Jurkat, Clone E6-1 (cell line): ENCODE data around the gene ZNF546.
A peak's percentile ranks its signal among the peaks of the same experiment; 100 is the strongest.

Experiments
- DNase-seq: peaks from one replicate; pipeline ENCODE4 v3.0.0-alpha.2; 2011; ENCODE audit warnings: low read depth, low spot score
- H3K4me3 ChIP-seq: 2 replicates; pipeline ENCODE4 v1.5.1; 2011; ENCODE audit warnings: mild to moderate bottlenecking, low read length, control low read depth, moderate library complexity

ZNF546 gene

DNA sequence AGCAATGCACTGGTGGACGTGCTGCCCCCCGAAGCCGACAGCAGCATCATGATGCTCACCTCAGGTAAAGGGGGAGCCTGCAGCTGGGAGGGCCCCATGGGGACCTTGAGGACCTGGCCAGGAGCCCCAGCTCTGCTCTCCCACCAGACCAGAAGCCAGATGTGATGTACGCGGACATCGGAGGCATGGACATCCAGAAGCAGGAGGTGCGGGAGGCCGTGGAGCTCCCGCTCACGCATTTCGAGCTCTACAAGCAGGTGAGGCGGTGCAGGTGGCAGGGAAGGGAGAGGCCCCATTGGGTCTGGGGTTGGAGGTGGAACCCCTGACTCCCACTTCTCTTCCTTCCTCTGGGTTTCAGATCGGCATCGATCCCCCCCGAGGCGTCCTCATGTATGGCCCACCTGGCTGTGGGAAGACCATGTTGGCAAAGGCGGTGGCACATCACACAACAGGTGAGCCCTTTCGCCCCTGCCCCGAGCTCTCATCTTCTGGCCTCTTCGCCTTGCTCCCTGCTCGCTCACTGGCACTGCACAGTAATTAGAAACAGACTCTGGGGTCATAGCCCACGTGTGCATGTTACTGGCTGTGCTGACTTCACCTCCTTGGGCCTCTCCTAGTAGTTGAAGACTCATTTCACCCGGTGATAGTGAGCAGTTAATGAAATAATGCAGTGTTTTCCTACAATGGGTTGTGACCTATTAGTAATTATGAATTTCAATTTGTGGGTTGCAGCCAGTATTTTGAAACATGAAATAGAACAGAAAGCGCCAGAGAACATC, 22.3 kb upstream of the ZNF546 start:
- H3K4me3 ChIP-seq: no peak overlapping the region
- no peak for DNase-seq

- no peak overlapping the region for H3K4me3 ChIP-seq
- no peak for DNase-seq
Observed at GRCh38 chr19:39982883-39983282, 14.0 kb upstream of the ZNF546 start.

GRCh38 chr19:39983695-39984300, 13.1 kb upstream of the ZNF546 start:
- no peak for DNase-seq
- no peak overlapping the region for H3K4me3 ChIP-seq

GRCh38 chr19:39986643-39987042, 10.2 kb upstream of the ZNF546 start:
- no peak for DNase-seq
- no peak overlapping the region for H3K4me3 ChIP-seq

DNA sequence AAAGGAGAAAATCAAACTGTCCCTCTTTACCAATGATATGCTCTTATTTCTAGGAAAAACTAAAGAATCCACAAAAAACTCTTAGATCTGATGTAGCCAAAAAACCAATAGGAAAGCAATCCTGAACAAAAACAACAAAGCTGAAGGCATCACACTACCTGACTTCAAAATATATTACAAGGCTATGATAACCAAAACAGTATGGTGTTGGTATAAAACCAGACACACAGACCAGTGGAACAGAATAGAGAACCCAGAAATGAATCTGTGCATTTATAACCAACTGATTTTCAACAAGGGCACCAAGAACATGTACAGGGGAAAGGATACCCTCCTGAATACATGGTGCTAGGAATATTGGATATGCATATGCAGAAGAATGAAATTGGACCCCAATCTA, 9.7 kb upstream of the ZNF546 start:
- DNase-seq: no peak
- H3K4me3 ChIP-seq: no peak overlapping the region

DNA sequence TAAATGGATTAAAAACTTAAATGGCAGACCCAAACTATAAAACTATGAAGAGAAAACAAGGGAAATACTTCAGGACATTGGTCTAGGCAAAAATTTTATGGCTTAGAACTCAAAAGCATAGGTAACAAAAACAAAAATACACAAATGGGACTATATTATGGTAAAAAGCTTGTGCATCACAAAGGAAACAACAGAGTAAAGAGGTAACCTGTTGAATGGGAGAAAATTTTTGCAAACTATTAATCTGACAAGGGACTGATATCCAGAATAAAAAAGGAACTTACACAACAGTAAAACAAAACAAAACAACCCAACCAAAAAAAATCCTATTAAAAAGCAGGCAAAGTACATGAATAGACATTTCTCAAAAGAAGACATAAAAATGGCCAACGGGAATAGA, 9.3 kb upstream of the ZNF546 start:
- H3K4me3 ChIP-seq: no peak overlapping the region
- no peak for DNase-seq

DNA sequence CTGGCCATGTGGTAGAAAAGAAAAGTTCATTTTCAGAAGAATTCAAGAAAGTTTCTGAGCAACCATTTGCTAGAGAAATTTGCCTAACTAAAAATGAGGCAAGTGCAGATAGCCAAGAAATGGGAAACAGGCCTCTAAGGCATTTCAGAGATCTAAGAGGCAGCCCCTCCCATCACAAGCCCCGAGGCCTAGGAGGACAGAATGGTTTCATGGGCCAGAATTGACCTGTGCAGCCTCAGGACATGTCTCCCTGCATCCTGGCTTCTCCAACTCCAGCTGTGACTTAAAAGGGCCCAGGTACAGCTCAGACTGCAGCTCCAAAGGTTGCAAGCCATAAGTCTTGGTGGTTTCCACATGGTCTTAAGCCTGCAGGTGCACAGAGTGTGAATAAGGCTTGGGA, 3.3 kb upstream of the ZNF546 start:
- no peak for DNase-seq
- no peak overlapping the region for H3K4me3 ChIP-seq

DNA sequence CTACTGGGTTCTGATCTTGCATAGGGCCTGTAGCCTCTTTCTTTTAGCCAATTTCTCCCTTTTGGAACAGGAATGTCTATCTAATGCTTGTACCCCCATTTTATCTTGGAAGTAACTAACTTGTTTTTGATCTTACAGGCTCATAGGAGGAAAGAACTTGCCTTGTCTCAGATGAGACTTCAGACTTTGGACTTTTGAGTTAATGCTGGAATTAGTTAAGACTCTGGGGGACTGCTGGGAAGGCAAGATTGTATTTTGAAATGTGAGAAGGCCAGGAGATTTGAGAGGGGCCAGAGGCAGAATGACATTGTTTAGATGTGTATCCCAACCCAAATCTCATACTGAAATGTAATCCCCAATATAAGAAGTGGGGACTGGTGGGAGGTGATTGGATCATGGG, 2.5 kb upstream of the ZNF546 start:
- no peak for DNase-seq

DNA sequence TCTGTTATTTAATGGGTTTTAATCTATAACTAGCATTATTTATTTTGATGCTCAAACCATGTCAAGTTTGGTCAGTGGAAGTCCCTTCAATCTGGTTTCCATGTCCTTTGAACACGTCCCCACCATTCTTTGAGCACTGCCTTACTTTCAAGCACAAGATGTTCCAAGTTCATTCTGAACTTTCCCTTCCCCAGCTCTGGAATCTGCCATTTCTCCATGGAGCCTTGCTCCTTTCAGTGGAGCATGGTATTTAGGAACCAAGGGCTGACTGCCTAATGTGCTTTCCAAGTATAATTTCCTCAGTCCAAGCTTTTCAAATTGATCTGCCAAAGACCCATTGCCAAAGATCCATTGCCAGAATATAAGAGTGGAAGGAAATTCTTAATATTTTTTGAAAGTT, 1.1 kb upstream of the ZNF546 start:
- peak overlapping the region; percentile 96 for H3K4me3 ChIP-seq
- no peak for DNase-seq

More for the DNA sequence above, 2.5 kb upstream of the ZNF546 start:
- H3K4me3 ChIP-seq: no peak overlapping the region

- peak; percentile 22 for DNase-seq
- peak overlapping the region; percentile 96 for H3K4me3 ChIP-seq
Observed at GRCh38 chr19:39996218-39996810, 546 bp upstream of the ZNF546 start.

DNA sequence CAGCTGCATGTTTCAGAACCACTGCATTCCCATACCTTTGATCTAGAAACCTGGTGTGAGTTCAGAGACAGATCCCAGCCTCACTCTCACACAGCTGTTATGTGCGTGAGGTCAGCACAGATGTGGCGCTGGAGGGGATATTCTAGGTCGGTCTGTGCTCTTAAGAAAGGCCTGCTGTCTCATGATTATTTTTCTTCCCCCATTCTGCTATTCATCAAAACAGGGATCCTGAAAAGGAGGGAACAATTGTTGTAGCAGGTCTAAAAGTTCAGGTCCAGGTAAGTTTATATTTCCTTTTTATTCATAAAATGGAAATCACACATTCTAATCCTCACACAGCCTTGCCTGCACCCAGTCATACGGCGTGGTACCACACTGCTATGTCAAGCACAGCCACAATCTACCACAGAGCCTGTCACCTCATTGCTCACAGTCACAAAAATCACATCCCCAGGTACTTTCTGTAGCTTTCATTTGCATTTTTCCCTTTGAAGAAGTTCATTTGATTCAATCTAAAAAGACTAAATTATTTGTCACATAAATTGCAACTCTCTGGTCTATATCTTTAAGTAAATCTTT, 867 bp downstream of the ZNF546 start:
- DNase-seq: no peak
- H3K4me3 ChIP-seq: peak overlapping the region; percentile 96

DNA sequence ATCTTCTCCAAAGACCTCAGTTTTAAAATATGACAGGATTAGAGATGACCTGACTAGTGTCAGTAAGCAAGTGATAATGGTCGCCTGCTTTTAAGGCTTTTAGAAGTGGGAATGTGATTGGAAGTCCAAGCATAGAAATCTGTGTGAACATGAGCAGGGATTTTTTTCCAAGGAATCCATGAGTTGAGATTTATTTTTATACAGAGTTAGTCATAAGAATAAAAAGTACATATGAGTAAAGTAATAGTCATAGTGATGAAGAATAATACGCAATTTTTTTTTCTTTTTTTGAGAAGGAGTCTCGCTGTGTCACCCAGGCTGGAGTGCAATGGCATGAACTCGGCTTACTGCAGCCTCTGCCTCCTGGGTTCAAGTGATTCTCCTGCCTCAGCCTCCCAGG, 1.6 kb downstream of the ZNF546 start:
- H3K4me3 ChIP-seq: no peak overlapping the region
- no peak for DNase-seq

DNA sequence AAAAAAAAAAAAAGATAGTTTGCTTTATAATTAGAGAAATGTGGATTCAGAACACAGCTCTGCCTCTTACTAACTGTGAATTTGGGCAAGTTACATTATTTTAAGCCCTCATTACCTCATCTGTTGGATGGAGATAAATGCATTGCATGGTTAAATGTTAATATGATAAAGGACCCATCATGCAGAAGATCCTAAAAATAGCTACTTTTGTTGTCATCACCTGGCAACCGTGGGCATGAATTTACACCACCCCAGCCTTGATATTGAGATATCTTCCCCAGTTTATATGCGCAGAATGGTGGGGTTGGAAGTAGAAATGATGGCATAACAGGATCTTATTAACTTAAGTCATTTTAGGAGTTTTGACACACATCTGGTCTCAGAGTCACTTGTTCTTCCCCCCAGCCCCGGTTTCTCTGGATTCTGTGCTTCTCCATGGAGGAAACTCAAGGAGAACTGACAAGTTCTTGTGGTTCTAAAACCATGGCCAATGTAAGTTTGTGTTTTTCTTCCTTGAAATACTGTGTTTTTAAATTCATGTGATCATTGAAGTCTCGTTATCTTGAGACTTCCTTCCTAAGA, 8.9 kb downstream of the ZNF546 start:
- DNase-seq: no peak
- H3K4me3 ChIP-seq: no peak overlapping the region

GRCh38 chr19:40006273-40006691, 9.4 kb downstream of the ZNF546 start:
- no peak overlapping the region for H3K4me3 ChIP-seq
- DNase-seq: no peak

DNA sequence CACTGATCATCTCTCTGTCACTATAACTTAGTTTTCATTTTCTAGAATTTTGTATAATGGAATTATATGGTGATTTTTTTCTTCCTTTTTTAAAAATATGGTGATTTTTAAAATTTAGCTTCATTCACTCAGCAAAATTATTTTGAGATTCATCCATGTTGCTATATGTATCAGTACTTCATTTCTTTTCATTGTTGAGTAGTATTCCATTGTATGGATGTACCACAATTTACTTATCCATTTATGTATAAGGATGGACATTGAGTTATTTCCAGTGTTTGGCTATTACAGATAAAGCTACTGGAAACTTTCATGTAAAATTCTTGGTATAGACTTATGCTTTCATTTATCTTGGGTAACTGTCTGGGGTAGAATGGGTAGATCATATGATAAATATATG, 12.8 kb downstream of the ZNF546 start:
- DNase-seq: no peak
- H3K4me3 ChIP-seq: no peak overlapping the region

GRCh38 chr19:40013991-40014390, 17.1 kb downstream of the ZNF546 start:
- no peak overlapping the region for H3K4me3 ChIP-seq
- DNase-seq: no peak

DNA sequence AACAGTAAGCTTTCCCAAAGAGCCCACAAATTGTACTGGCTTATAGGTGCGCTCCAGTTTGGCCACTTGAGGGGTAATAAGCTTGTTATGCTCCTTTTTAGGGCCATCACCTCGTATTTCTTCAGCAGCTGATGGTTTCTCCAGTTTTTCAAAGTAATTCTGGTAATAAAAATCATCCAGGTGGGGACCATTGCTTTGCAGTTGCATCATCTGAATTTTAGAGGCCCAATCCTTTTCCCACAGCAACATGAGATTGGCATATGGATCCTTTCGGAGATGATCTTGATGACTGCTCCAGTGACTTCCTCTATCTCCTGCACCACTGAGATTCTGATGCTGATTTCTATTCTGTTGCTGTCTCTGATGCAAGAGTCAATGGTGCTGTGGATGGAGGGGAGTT, 27.1 kb downstream of the ZNF546 start:
- no peak overlapping the region for H3K4me3 ChIP-seq
- DNase-seq: no peak

DNA sequence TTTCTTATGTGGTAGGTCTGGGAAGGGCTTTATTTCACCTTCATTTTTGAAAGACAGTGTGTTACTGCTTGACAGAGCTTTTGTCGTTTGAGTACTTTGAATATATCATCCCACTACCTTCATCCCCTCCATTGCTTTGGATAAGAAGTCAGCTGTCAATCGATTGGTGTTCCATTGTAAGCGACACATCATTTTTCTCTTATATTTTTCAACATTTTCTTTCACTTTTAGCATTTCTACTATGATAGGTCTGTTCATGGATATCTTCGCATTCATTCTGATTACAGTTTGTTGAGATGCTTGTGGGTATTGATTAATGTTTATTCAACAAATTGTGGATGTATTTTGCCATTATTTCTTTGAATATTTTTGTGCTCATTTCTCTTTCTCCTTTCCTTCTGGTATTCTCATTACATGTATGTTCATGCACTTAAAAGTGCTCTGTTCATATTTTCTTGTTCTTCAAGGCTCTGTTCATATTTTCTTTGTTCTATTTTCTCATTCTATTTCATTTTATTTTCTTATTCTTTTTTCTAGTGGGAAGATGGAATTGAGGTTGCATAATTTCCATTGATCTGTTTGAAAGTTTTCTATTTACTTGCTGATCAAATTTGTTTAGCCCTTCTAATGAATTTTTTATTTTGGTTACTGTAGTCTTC, 29.2 kb downstream of the ZNF546 start:
- no peak overlapping the region for H3K4me3 ChIP-seq
- no peak for DNase-seq

- no peak for DNase-seq
- H3K4me3 ChIP-seq: no peak overlapping the region
Observed at GRCh38 chr19:40026597-40026970, 29.7 kb downstream of the ZNF546 start.
